Left renal pelvis (tissue), 4 donors: Measurements from ENCODE around the gene XIRP1. TPM values are rescaled to one million over a fixed set of nuclear protein-coding genes. Genes with fewer than 3 reads are reported as not detected.
"Not testable (repeated sequence)": the region's sequence is repeated elsewhere in the genome, so short reads cannot be mapped to it uniquely, and the experiment has no call there.

ENCODE experiments used
- DNase-seq, 4 donors: peaks; one replicate each; pipeline ENCODE4 v3.0.0-alpha.2; 2013; ENCODE audit warnings: low read depth in 4 of 4, low spot score in 3 of 4
- polyA plus RNA-seq, 4 donors: library from polyadenylated mRNA; unstranded; fragments of 120-200 nt; gene quantifications; one replicate each; pipeline ENCODE4 v1.2.1, GENCODE V29; 2013; ENCODE audit not compliant: insufficient read length in 4 of 4

Gene XIRP1, protein sequence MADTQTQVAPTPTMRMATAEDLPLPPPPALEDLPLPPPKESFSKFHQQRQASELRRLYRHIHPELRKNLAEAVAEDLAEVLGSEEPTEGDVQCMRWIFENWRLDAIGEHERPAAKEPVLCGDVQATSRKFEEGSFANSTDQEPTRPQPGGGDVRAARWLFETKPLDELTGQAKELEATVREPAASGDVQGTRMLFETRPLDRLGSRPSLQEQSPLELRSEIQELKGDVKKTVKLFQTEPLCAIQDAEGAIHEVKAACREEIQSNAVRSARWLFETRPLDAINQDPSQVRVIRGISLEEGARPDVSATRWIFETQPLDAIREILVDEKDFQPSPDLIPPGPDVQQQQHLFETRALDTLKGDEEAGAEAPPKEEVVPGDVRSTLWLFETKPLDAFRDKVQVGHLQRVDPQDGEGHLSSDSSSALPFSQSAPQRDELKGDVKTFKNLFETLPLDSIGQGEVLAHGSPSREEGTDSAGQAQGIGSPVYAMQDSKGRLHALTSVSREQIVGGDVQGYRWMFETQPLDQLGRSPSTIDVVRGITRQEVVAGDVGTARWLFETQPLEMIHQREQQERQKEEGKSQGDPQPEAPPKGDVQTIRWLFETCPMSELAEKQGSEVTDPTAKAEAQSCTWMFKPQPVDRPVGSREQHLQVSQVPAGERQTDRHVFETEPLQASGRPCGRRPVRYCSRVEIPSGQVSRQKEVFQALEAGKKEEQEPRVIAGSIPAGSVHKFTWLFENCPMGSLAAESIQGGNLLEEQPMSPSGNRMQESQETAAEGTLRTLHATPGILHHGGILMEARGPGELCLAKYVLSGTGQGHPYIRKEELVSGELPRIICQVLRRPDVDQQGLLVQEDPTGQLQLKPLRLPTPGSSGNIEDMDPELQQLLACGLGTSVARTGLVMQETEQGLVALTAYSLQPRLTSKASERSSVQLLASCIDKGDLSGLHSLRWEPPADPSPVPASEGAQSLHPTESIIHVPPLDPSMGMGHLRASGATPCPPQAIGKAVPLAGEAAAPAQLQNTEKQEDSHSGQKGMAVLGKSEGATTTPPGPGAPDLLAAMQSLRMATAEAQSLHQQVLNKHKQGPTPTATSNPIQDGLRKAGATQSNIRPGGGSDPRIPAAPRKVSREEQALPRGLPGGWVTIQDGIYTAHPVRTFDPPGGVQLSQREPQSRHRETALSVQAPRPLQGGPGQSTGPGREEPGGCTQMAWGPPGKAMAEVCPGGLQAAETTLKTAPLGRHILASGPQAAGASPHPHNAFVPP (N-terminal part only)
- under 1 TPM; 0.07 to 0.20 (median 0.08) TPM for polyA plus RNA-seq

DNA sequence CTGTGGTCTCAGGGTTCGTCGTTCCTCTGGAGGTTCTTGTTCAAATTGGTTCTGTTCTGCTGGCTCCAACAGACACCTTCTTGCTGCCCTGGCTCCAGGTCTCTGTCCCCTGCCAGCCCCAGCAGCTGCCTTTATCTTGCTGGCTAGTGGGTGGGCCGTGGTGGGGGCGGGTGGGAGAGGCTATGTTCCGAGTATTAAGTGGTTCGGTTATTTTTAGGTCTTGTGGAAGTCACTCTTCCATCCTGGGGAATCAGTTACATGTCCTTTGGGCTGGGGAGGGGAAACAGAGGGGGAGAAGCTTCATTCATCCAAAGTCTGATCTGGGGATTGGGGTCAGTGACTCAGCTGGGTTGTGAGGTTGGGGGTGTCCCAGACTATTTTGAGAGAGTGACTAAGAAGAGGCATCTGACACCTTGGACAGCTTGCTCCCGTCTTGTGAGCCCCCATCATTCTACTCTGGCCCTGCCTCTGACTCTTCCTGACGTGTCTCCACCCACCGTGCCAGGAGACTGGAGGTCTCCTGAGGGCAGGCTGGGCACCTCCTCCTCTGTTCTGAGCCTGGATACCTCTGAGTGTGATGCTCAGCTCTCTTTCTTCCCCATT is at the start of gene XIRP1:
TSS of gene XIRP1 (minus strand) at position 106 of the 603 bp plus-strand sequence. CDS start 3,150 bp downstream, outside the sequence.
- no peak for DNase-seq

DNA sequence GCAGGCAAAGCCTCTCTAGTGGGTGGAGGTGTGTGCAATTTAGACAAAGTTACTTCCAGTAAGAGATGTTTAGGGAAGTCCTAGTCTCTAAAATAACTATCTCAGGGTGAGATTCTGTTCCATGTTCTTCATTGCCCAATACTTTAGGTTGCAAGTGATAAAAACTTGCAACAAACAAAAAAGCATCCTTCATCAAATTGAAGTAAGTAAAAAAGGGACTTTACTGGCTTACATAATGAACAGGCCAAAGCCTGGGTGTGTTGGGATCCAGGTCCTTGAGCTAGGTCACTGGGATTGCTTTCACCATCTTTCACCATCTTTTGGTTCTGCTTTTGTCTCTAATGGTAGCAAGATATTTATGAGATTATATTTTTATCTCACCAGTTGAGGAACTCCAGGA is 49.2 kb upstream of the XIRP1 start:
- DNase-seq, result no peak

DNA sequence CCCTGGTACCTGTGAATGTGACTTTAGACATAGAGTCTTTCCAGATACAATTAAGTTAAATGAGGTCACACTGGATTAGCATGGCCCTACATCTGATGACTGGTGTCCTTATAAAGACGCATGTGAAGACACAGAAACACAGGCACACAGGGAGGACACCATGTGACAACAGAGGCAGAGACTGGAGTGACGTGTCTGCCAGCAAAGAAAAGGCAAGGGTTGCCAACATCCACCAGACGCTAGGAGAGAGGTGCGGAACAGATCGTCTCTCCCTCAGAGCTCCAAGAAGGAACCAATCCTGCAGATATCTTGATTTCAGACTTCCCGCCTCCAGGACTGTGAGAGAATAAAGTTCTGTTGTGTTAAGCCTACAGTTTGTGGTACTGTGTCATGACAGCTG is 44.6 kb upstream of the XIRP1 start:
- DNase-seq, result no peak

DNA sequence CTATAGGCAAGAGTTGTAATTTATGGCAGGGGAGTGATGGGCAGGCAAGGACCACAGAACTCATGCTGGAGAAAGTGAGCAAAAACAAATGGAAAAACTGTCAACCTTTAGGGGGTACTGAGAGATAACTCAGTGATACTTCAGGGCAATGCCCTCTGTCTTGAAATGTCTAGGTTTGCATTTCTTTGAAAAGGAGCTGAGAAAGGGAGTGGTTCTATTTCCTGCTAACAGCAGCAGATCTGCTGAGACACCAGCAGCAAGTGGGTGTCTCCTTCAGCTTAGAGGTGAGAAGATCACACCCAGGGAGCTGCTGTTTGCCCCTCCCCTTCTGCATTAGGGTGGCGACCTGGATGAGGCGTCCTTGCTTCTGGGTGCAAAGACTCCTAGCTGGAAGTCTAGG is 42.3 kb upstream of the XIRP1 start:
- DNase-seq, result no peak

DNA sequence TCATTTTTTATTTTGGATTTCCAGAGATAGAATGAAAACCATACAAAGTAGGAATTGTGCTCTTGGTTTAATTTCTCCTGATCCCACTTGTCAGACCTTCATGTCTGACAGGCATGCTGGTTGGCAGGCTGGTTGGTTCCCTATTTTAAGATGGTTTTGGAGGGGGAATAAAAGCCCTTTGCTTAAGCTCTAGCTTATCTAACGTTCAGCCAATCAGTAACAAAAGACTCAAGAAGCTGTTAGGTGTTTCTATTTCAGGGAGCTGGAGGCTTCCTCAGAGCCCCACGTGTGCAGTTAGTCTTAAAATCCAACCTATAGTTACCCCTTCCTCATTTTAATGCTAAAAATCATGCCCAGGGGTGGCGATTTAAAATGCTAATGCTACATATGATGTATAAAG is 40.5 kb upstream of the XIRP1 start:
- DNase-seq, result no peak

DNA sequence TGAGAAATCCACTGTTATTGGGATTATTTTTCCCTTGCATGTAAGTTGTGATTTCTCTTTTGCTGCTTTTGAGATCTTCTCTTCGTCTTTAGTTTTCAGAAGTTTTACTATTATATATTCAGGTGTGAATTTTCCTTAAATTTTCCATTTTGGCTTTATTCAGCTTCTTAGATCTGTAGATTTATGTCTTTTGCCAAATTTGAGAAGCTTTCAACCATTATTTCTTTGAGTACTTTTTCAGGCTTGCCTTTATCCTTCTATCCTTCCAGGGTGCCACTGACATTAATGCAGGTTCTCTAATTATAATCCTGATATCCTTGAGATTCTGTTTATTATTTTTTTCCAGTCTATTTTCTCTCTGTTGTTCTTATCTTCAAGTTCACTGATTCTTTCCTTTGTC is 38.1 kb upstream of the XIRP1 start:
- DNase-seq, result no peak

DNA sequence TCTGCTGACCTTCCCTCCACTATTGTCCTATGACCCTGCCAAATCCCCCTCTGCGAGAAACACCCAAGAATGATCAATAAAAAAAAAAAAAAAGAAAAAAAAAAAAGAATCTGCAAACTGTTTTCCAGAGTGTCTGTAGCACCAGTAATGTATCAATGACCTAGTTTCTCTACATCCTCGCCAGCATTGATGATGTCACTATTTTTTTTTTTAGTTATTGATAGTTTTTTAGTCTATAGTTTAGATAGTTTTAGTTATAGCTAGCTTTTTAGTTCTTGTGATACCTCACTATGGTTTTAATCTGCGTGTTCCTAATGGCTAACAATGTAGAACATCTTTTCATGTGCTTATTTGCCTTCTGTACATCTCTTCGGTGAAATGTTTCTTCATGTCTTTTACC is 36.1 kb upstream of the XIRP1 start:
- DNase-seq, result no peak

DNA sequence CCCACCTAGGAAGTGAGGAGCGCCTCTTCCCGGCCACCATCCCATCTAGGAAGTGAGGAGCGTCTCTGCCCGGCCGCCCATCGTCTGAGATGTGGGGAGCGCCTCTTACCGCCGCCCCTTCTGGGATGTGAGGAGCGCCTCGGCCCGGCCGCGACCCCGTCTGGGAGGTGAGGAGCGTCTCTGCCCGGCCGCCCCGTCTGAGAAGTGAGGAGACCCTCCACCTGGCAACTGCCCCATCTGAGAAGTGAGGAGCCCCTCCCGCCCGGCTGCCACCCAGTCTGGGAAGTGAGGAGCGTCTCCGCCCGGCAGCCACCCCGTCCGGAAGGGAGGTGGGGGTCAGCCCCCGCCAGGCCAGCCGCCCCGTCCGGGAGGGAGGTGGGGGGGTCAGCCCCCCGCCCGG is 35.2 kb upstream of the XIRP1 start:
- DNase-seq, result not testable (repeated sequence)

DNA sequence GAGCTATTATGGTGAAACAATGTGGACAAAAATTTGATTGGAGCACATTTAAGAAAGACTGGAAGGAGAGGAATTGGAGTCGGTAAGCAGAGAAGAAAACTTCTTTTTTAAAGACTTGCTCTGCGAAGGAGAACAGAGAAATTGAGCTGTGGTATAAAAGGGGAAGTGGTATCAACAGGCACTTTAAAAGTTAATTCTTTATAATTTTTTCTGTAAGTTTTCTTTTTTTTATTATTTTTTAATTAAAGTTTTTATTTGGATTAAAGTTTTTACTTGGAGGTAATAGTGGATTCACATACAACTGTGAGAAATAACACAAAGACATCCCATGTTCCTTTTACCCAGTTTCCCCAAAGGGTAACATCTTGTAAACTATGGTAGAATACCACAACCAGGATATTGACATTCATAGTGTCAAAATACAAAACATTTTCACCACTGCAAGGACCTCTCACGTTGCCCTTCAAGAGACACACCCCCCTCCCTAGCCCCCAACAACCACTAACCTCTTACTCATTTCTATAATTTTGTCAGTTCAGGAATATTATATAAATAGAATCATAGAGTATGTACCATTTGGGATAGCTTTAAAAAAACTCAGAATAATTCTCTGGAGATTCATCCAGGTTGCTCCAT is 33.8 kb upstream of the XIRP1 start:
- no peak for DNase-seq

DNA sequence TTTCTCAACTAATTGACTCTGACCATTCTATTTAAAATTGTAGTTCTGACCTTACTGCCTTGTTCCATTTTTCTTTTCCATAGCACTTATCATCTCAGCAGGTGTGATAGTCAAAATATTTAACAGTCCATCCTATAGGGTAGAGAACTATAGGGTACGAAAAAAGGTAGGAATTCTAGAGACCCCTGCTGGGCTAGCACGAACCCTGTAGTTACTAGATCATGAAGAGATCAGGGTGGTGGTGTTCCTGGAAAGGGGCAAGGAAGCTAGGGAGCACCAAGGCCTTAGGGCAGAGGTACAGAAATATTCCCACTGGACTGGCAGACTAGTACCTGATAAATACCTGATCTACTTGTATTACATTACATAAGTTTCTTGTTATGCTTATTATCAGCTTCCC is 31.9 kb upstream of the XIRP1 start:
- no peak for DNase-seq

DNA sequence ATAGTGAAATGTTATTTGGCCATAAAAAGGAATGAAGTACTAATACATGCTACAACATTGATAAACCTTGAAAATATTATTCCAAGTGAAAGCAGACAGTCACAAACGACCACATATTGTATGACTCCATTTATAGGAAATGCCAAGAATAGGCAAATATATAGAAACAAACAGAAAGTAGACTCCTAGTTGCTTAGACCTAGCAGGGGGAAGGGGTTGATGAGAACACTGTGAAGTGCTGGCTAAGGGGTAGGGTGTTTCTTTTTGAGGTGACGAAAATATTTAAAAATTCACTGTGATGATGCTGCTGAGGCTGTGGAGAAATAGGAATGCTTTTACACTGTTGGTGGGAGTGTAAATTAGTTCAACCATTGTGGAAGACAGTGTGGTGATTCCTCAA is 30.5 kb upstream of the XIRP1 start:
- no peak for DNase-seq

DNA sequence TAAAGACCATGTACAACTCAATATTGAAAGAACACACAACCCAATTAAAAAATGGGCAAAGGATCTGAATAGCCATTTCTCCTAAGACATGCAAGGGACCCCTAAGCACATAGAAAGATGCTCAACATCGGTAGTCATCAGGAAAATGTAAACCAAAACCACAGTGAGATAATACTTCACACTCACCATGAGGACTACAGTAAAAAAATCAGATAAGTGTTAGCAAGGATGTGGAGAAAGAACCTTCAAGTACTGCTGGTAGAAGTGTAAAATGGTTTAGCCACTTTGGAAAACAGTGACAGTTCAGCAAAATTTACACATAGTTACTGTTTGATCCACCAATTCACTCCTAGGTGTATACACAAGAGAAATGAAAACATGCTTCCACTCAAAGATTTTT is 30.1 kb upstream of the XIRP1 start:
- no peak for DNase-seq

DNA sequence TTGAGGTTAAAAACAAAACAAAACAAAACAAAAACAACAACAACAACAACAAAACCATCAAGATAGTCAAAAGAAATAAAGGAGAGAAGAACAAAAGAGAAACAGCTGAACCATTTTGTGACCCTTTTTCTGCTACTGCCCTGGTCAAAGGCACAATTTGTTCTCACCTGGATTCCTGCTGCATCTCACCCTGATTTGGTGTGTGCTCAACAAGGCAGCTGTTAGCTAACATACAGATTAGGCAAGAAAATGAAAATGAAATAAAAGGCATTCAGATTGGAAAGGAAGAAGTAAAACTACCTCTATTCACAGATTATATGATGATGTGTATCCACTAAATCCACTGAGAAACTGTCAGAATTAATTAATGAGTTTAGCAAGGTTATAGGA is 28.7 kb upstream of the XIRP1 start:
- no peak for DNase-seq

DNA sequence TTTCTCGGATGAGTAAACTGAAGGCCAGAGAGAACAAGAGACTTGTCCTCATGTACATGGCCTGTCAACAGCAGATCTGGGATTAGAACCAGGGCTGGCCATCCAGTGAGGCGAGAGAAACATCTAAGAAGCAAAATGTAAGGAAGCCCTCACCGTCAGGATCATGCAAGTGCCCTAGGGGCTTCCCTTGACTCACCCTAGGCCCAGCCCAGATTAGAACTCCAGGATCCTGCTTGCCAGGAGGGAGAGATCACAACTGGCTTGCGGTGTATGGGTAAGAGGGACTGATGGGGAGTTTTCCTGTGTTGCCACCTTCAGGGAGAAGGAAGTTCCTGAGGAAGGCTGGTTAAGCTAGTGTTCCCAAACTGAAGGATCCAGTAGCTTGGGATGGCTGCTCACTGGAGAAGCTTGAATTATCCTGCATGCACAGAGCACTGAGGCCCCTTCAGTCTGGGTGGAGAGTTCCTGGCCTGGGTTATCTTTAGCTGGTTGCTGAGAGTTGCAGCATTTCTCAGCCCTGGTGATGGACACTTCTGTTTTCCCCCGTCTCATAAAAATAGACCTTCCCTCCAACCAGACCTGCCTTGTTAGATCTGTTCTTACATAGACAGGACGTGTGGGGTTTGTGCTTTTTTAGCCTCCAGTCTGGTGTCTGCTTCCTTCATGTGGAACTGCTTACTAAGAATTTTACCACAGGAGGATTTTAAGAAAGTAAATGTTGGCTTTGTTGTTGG is 28.2 kb upstream of the XIRP1 start:
- no peak for DNase-seq

DNA sequence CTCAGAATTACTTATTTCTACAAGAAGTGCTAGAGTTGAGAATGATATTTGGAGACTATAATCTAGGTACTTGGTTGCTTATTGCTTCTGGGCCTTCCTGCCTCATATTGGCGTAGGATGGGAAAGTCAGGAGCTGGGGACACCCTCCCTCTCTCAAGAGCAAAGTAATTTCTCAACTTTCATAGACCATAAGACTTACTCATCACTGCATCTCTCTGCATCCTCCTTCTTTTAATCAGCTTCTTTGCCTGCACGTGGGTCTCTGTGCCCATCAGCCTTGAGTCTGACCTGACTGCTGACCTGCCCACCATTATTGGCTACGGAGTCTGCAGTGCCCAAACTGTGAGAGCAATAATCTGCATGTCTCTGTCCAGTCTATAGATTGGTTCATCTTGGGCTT is 27.3 kb upstream of the XIRP1 start:
- DNase-seq, result no peak

DNA sequence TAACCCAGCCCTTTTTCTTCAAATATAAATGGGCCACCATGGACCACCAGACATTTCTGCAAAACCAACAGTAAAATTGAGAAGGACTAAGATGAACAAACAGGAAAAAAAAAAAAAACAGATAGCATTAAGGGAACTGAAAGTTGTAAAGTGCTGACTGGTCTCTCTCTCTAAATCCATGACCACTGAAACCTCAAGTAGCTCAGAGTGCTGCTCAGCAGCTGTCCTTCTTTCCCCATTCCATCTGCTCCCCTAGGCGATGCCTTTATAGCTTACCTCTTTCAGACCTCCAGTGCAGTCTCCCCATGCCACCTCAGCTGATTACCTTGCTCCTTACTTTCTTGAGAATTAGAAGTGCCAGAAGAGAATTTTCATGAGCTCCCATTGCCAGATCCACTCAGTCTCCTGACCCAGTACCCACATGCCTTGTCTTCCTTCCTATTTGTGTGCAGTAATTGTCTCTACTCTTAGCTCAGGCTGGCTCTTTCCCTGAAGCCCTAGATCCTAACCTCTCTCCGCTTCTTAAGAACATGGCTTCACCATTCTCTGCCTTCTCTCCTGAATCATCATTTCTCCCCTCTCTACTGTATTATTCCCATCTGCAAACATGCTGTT is 23.9 kb upstream of the XIRP1 start:
- DNase-seq, result no peak

DNA sequence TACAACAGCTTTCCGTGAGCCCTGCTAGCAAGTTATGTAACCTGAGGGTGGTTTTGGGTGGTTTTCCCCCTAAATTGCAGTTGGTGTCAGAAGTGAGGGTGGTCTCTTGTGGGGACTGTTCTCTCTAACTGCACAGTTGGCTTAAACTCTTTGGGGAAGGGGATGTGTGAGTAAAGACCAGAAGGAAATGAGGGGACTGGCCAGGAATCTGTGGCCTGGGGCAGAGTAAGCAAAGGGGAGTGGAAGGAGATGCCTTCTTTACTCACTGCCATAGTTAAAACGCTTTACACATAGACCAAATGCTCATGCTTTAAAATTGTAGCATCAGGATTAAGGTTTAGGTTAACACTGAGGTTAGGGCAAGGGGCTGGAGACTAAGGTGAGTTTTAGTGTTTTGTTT is 21.2 kb upstream of the XIRP1 start:
- DNase-seq, result no peak

DNA sequence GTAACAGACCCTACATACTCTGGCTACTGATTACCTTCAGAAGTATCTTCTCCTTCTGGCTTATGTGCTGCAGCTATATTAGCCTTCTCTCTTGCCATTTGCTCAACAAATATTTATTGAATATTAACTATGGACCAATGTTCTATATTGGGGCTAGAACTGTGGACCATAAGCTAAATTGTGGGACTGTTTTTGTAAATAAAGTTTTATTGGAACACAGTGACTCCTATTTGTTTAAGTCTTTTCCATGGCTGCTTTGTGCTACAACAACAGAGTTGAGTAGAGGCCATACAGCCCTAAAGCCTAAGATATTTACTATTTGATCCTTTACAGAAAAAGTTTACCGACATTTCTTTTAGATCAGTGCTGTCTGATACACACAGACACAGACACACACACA is 20.3 kb upstream of the XIRP1 start:
- DNase-seq, result no peak
